Tibial artery (tissue), 4 donors: ENCODE data around the gene CRYBA1.
"Not testable (repeated sequence)": the region's sequence is repeated elsewhere in the genome, so short reads cannot be mapped to it uniquely, and the experiment has no call there.

Experiments
- DNase-seq, 2 donors: peaks; one replicate each; pipeline ENCODE4 v3.0.0-alpha.2; 2019
- H3K27ac ChIP-seq, 2 donors: fragments of 200-600 bp; sonication (generic) in 1 of 2; 1 replicate in 1 of 2; 2 replicates in 1 of 2; pipeline ENCODE4 v1.5.1; 2018 to 2019; ENCODE audit warnings: mild to moderate bottlenecking in 1 of 2
- H3K27me3 ChIP-seq, 2 donors: fragments of 200-600 bp; sonication (generic) in 1 of 2; one replicate each; pipeline versions ENCODE4 v1.5.1 to v1.6.0; 2016 to 2019
- H3K36me3 ChIP-seq, 3 donors: fragments of 200-600 bp; sonication (generic) in 2 of 3; one replicate each; pipeline ENCODE4 v1.5.1; 2016 to 2019; ENCODE audit warnings: mild to moderate bottlenecking in 2 of 3
- H3K4me1 ChIP-seq, 4 donors: fragments of 200-600 bp; sonication (generic) in 2 of 4; 1 replicate in 3 of 4; 2 replicates in 1 of 4; pipeline ENCODE4 v1.5.1; 2016 to 2019
- H3K4me3 ChIP-seq, 2 donors: fragments of 200-600 bp; sonication (generic) in 1 of 2; 1 replicate in 1 of 2; 2 replicates in 1 of 2; pipeline ENCODE4 v1.5.1; 2018 to 2019; ENCODE audit warnings: mild to moderate bottlenecking in 2 of 2
- H3K9me3 ChIP-seq, 3 donors: fragments of 200-600 bp; sonication (generic) in 1 of 3; one replicate each; pipeline ENCODE4 v1.5.1; 2016 to 2019
- CTCF ChIP-seq, 2 experiments: fragments of 200-600 bp in 1 of 2; fragments of 450-650 bp in 1 of 2; IDR thresholded peaks; one replicate each; pipeline ENCODE4 v1.5.1; 2017 to 2019; ENCODE audit warnings: antibody characterized with exemption in 2 of 2, mild to moderate bottlenecking in 1 of 2, moderate library complexity in 1 of 2
- intact Hi-C: fragments of 100-400 bp; cut with DNase I; formaldehyde crosslinking; loops from one replicate; pipeline ENCODE4 v1.15.0; 2023; ENCODE audit warnings: low total_unique reads

CRYBA1 gene

GRCh38 chr17:29215717-29216116 is 30.9 kb upstream of the CRYBA1 start:
- no peak for TF ChIP-seq CTCF (IDR thresholded peaks at IDR 0.05)
- intact Hi-C loops: loop anchor here (2.0 to 5.0 kb wide), 2 partner anchors 67 to 77 kb away; partner anchors contain the start of gene NUFIP2
- Histone ChIP-seq H3K4me1 (peaks cover 0 to 9% (median 3%) of the 10 kb centered on the region in 4 donors), H3K27ac (no peak overlapping the region), H3K4me3 (no peak overlapping the region), H3K9me3 (no peaks in the 10 kb centered on the region), H3K36me3 (no peaks in the 10 kb centered on the region), H3K27me3 (no peaks in the 10 kb centered on the region)
- DNase-seq: no peak

- Histone ChIP-seq H3K4me1 (peaks cover 0 to 9% (median 3%) of the 10 kb centered on the region in 4 donors), H3K9me3 (no peaks in the 10 kb centered on the region), H3K36me3 (no peaks in the 10 kb centered on the region), H3K27ac (no peak overlapping the region), H3K27me3 (no peaks in the 10 kb centered on the region), H3K4me3 (no peak overlapping the region)
- intact Hi-C loops: loop anchor here (2.0 to 5.0 kb wide), 2 partner anchors 67 to 76 kb away; partner anchors contain the start of gene NUFIP2
- no peak for TF ChIP-seq CTCF (IDR thresholded peaks at IDR 0.05)
- DNase-seq: no peak
Measured at GRCh38 chr17:29216181-29216580, 30.5 kb upstream of the CRYBA1 start.

- no peak for DNase-seq
- TF ChIP-seq CTCF (IDR thresholded peaks at IDR 0.05): no peak
- intact Hi-C loops: loop anchor here (2.0 to 5.0 kb wide), 2 partner anchors 68 to 75 kb away; partner anchors contain the start of gene NUFIP2
- no peak overlapping the region for H3K27ac ChIP-seq
- H3K9me3 ChIP-seq: no peaks in the 10 kb centered on the region
- H3K36me3 ChIP-seq: no peaks in the 10 kb centered on the region
- H3K4me1 ChIP-seq: peaks cover 0 to 9% (median 3%) of the 10 kb centered on the region in 4 donors
- no peaks in the 10 kb centered on the region for H3K27me3 ChIP-seq
- no peak overlapping the region for H3K4me3 ChIP-seq
Measured at GRCh38 chr17:29216856-29217255, 29.8 kb upstream of the CRYBA1 start.

GRCh38 chr17:29219378-29220047 is 27.1 kb upstream of the CRYBA1 start:
- peak; percentile 92 to 94 for TF ChIP-seq CTCF (IDR thresholded peaks at IDR 0.05)
- H3K9me3 ChIP-seq: no peaks in the 10 kb centered on the region
- H3K4me1 ChIP-seq: peaks cover 0 to 9% (median 3%) of the 10 kb centered on the region in 4 donors
- DNase-seq: peak; percentile 71 to 86
- no peak overlapping the region for H3K27ac ChIP-seq
- no peaks in the 10 kb centered on the region for H3K27me3 ChIP-seq
- H3K36me3 ChIP-seq: no peaks in the 10 kb centered on the region
- H3K4me3 ChIP-seq: no peak overlapping the region
- intact Hi-C loops: loop anchor here (5.0 kb wide), 1 partner anchor 73 kb away; the partner anchor contains the start of gene NUFIP2

GRCh38 chr17:29221338-29221737 is 25.3 kb upstream of the CRYBA1 start:
- H3K4me3 ChIP-seq, H3K9me3 ChIP-seq, DNase-seq, H3K27ac ChIP-seq, H3K27me3 ChIP-seq, intact Hi-C loops, H3K36me3 ChIP-seq, H3K4me1 ChIP-seq: not testable (repeated sequence)

- Histone ChIP-seq H3K9me3 (no peaks in the 10 kb centered on the region), H3K36me3 (no peaks in the 10 kb centered on the region), H3K4me1 (no peaks in the 10 kb centered on the region), H3K27me3 (no peaks in the 10 kb centered on the region), H3K27ac (no peak overlapping the region), H3K4me3 (no peak overlapping the region)
- TF ChIP-seq CTCF (IDR thresholded peaks at IDR 0.05): no peak
- no peak for DNase-seq
- intact Hi-C loops: no loop called here
Measured at GRCh38 chr17:29225396-29225795, 21.3 kb upstream of the CRYBA1 start.
